BJ (cell line): ENCODE measurements around the gene KIAA0825. TPM values are rescaled to one million over a fixed set of nuclear protein-coding genes. Genes with fewer than 3 reads are reported as not detected.

Source experiments
- CTCF ChIA-PET: fragments of 350-600 bp; formaldehyde crosslinking; extraction: SDS; loops from one replicate; lab custom pipeline; 2021; ENCODE audit warnings: antibody characterized with exemption, inconsistent platforms; lab: Yijun Ruan, JAX
- POLR2A ChIA-PET: fragments of 300-600 bp; sonication (Branson Sonifier 250); formaldehyde crosslinking; extraction: SDS; loops from one replicate; lab custom pipeline; 2021; ENCODE audit warnings: antibody characterized with exemption; lab: Charles Lee
- DNase-seq: peaks from one replicate; pipeline ENCODE4 v3.0.0-alpha.2; 2011; ENCODE audit warnings: low read depth
- H3K27me3 ChIP-seq: 2 replicates; pipeline ENCODE4 v1.6.0; 2011; ENCODE audit warnings: low read length; ENCODE audit not compliant: control insufficient read depth, insufficient read depth
- H3K36me3 ChIP-seq: 2 replicates; pipeline ENCODE4 v1.5.1; 2011; ENCODE audit warnings: low read length; ENCODE audit not compliant: control insufficient read depth, insufficient read depth
- H3K4me3 ChIP-seq: 2 replicates; pipeline ENCODE4 v1.5.1; 2011; ENCODE audit warnings: low read depth, mild to moderate bottlenecking, control low read depth, low read length
- CTCF ChIP-seq: IDR thresholded peaks from 2 replicates; pipeline ENCODE4 v1.5.1; 2011; ENCODE audit warnings: low read depth, mild to moderate bottlenecking, control low read depth, inconsistent platforms, low read length, moderate library complexity; ENCODE audit not compliant: insufficient read depth
- polyA plus RNA-seq: library from polyadenylated mRNA; depleted of rRNA; stranded (reverse); fragments of >200 nt; gene quantifications from 2 replicates; pipeline ENCODE4 v1.2.3, GENCODE V29; 2011

The KIAA0825 gene
- polyA plus RNA-seq, 1 experiment: 0.69 TPM

- no peak for TF ChIP-seq CTCF
- H3K36me3 ChIP-seq: no peaks in the 10 kb centered on the region
- ChIA-PET POLR2A (no interaction called here), CTCF (interaction anchor here (0.6 kb wide), 1 partner anchor 24 kb away, joined by 4 read pairs; no protein-coding TSS in a partner anchor)
- H3K4me3 ChIP-seq: no peak overlapping the region
- DNase-seq: no peak
- H3K27me3 ChIP-seq: no peaks in the 10 kb centered on the region
Measured at GRCh38 chr5:94649874-94650273, 31.5 kb upstream of the KIAA0825 start.

GRCh38 chr5:94646758-94647157 lies 28.4 kb upstream of the KIAA0825 start:
- Histone ChIP-seq H3K27me3 (no peaks in the 10 kb centered on the region), H3K4me3 (no peak overlapping the region), H3K36me3 (no peaks in the 10 kb centered on the region)
- no peak for DNase-seq
- ChIA-PET POLR2A (no interaction called here), CTCF (interaction anchor here (0.6 kb wide), 1 partner anchor 847 kb away, joined by 3 read pairs; no protein-coding TSS in a partner anchor)
- no peak for TF ChIP-seq CTCF

GRCh38 chr5:94645053-94645452 lies 26.6 kb upstream of the KIAA0825 start:
- H3K27me3 ChIP-seq: no peaks in the 10 kb centered on the region
- POLR2A ChIA-PET: no interaction called here
- CTCF ChIA-PET: interaction anchor here (0.7 kb wide), 1 partner anchor 726 kb away, joined by 3 read pairs; no protein-coding TSS in a partner anchor
- no peak overlapping the region for H3K4me3 ChIP-seq
- no peaks in the 10 kb centered on the region for H3K36me3 ChIP-seq
- DNase-seq: no peak
- no peak for TF ChIP-seq CTCF

- ChIA-PET POLR2A (no interaction called here), CTCF (interaction anchor here (1.3 kb wide), 1 partner anchor 48 kb away, joined by 3 read pairs; no protein-coding TSS in a partner anchor)
- no peak for TF ChIP-seq CTCF
- no peak overlapping the region for H3K4me3 ChIP-seq
- no peaks in the 10 kb centered on the region for H3K27me3 ChIP-seq
- no peak for DNase-seq
- H3K36me3 ChIP-seq: no peaks in the 10 kb centered on the region
Measured at GRCh38 chr5:94640176-94640575, 21.8 kb upstream of the KIAA0825 start.

- no peak for TF ChIP-seq CTCF
- no peaks in the 10 kb centered on the region for H3K36me3 ChIP-seq
- H3K4me3 ChIP-seq: no peak overlapping the region
- no peak for DNase-seq
- no peaks in the 10 kb centered on the region for H3K27me3 ChIP-seq
- ChIA-PET CTCF (no interaction called here), POLR2A (no interaction called here)
Measured at GRCh38 chr5:94632024-94632423, 13.6 kb upstream of the KIAA0825 start.
